Astrocyte of the cerebellum (primary cell): Measurements from ENCODE around the gene IFNL4.

Experiments used
- DNase-seq: peaks from one replicate; pipeline ENCODE4 v3.0.0-alpha.2; 2011; ENCODE audit warnings: low read depth
- H3K4me3 ChIP-seq: 2 replicates; pipeline ENCODE4 v1.5.1; 2011; ENCODE audit warnings: mild to moderate bottlenecking, low read depth, low read length, moderate library complexity
- in situ Hi-C: cut with HindIII; loops from 2 replicates; pipeline ENCODE4 v1.10.0; 2017; ENCODE audit warnings: low sequenced_read_pairs
- TF ChIP-seq, protein P1 (sequence below): IDR thresholded peaks from 2 replicates; pipeline ENCODE4 v1.5.1; 2012; ENCODE audit warnings: low read length, low read depth, moderate library complexity, mild to moderate bottlenecking; ENCODE audit errors: missing control alignments

The IFNL4 gene

DNA sequence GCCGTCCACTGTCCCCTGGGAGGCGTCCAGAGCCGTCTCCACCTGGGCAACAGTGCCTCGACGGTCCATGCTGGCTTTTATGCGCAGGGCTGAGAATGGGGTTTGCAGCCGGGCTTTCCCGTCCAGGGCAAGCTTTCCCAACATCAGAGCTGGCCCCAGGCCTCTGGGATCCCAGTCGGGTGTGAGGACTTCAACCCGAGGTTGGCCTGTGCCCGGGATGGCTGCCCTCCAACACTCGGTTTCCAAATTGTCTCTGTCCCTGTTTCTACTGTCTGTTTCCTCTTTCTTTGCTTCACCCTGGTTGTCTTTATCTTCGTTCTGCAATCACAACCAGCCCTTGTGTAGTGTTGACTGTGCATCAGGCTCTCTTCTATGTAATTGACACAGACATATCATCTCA lies at the start of gene IFNL4:
Gene IFNL4, minus strand, starts transcription at position 51 of the 400 bp plus-strand sequence.
- TF ChIP-seq, protein P1, sequence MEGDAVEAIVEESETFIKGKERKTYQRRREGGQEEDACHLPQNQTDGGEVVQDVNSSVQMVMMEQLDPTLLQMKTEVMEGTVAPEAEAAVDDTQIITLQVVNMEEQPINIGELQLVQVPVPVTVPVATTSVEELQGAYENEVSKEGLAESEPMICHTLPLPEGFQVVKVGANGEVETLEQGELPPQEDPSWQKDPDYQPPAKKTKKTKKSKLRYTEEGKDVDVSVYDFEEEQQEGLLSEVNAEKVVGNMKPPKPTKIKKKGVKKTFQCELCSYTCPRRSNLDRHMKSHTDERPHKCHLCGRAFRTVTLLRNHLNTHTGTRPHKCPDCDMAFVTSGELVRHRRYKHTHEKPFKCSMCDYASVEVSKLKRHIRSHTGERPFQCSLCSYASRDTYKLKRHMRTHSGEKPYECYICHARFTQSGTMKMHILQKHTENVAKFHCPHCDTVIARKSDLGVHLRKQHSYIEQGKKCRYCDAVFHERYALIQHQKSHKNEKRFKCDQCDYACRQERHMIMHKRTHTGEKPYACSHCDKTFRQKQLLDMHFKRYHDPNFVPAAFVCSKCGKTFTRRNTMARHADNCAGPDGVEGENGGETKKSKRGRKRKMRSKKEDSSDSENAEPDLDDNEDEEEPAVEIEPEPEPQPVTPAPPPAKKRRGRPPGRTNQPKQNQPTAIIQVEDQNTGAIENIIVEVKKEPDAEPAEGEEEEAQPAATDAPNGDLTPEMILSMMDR = no peak
- in situ Hi-C loops = no loop called here
- no peak within 1 kb of the TSS for H3K4me3 ChIP-seq
- no peak for DNase-seq

DNA sequence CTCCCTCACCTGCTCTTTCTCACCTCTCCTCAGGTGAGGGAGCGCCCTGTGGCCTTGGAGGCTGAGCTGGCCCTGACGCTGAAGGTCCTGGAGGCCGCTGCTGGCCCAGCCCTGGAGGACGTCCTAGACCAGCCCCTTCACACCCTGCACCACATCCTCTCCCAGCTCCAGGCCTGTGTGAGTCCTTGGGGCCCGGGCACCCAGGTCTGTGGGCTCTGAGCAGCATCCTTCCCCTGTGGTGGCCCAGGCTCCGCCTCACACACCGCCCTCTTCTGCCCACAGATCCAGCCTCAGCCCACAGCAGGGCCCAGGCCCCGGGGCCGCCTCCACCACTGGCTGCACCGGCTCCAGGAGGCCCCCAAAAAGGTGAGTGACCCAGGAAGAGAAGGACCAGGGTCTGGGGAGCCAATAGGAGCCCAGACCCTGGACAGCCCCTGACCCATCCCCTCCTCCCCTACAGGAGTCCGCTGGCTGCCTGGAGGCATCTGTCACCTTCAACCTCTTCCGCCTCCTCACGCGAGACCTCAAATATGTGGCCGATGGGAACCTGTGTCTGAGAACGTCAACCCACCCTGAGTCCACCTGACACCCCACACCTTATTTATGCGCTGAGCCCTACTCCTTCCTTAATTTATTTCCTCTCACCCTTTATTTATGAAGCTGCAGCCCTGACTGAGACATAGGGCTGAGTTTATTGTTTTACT lies 49.4 kb upstream of the IFNL4 start:
- H3K4me3 ChIP-seq = no peak overlapping the region
- DNase-seq = no peak

DNA sequence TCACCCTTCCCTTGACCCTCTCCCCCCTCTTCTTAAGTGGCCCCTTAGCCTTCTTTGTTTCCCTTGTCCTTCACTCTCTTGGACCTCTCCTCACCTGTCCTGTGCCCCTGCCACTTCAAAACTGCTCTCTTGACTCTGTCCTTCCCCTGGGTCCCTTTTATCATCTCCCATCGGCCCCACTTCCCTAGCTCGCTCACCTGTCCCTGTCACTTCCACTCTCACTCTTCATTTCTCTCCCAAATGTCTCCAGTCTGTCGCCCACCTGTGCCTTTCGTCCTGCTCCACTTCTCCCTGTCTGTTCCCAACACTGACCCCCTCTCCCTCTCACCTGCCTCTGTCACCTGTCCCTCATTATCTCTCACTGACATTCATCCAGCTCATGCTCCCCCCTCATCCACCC lies 48.2 kb upstream of the IFNL4 start:
- in situ Hi-C loops = no loop called here
- no peak for DNase-seq
- H3K4me3 ChIP-seq = no peak overlapping the region
- TF ChIP-seq, protein P1 = no peak

More for the DNA sequence above, 49.4 kb upstream of the IFNL4 start:
- TF ChIP-seq, protein P1 = no peak
- in situ Hi-C loops = no loop called here

DNA sequence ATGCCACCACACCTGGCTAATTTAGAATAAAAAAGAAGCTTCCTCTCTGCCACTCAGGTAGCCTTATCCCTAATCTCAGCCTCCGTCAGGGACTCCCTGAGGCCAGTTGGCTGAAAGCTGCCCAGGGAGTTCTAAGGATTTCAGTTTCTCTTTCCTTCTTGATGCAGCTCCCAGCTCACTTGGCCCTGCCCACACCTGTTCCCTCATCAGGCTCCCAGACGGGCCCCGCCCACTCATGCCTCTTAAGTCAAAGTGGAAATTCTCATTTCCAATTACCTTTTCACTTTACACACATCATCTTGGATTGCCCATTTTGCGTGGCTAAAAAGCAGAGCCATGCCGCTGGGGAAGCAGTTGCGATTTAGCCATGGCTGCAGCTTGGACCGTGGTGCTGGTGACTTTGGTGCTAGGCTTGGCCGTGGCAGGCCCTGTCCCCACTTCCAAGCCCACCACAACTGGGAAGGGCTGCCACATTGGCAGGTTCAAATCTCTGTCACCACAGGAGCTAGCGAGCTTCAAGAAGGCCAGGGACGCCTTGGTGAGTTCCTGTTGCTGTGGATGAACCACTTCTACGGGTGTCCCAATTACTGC lies 47.5 kb upstream of the IFNL4 start, which contains the start of gene IFNL1:
Gene IFNL1, plus strand, starts transcription at position 353 of the 591 bp plus-strand sequence. Its CDS starts 15 bp downstream, at position 368.
- no peak within 1 kb of the TSS for H3K4me3 ChIP-seq
- TF ChIP-seq, protein P1 = no peak
- DNase-seq = no peak
- in situ Hi-C loops = no loop called here

DNA sequence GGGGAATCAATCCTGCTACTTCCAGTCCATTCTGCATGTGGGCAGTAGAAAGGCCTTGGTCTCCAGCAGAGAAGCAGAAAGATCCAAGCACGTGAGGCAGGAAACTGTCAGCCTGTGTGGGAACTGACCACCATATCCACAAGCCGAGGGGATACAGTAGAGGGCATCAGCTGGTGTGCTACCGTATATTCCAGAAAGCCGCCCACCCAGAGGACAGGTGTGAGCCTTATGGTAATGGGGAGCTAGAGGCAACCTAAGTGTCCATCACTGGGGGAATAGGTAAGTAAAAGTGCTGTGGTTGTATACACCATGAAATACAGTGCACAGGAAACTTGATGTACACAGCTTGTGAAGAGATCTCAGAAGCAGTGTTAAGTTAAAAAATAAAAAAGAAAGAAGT lies 44.7 kb upstream of the IFNL4 start:
- H3K4me3 ChIP-seq = no peak overlapping the region
- TF ChIP-seq, protein P1 = no peak
- no peak for DNase-seq
- in situ Hi-C loops = no loop called here

DNA sequence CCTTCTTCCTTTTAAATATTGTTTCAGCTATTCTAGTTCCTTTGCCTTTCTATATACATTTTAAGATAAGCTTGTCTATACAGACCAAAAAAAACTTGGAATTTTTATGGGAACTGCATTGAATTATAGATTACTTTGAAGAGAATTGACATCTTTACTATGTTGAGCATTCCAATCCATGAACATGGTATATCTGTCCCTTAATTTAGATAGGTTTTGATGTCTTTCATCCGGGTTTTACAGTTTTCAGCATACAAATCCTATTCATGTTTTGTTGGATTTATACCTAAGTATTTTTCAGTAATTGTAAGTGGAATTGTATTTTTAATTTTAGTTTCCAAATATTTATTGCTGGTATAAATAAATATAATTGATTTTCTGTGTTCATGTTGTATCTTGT lies 35.4 kb upstream of the IFNL4 start:
- H3K4me3 ChIP-seq = no peak overlapping the region
- in situ Hi-C loops = no loop called here
- TF ChIP-seq, protein P1 = no peak
- no peak for DNase-seq
